WTC11 (cell line): Measurements from ENCODE around the gene EIF3I.

Experiments used
- ETV6 ChIP-seq: sonication (generic); formaldehyde crosslinking; IDR thresholded peaks from 2 replicates; pipeline ENCODE4 v1.8.1; 2022; ENCODE audit warnings: mild to moderate bottlenecking, missing genetic modification reagents
- SMAD4 ChIP-seq: sonication (generic); formaldehyde crosslinking; IDR thresholded peaks from 2 replicates; pipeline ENCODE4 v1.8.0; 2022; ENCODE audit warnings: mild to moderate bottlenecking, missing genetic modification reagents
- TCF7 ChIP-seq: sonication (generic); formaldehyde crosslinking; IDR thresholded peaks from 2 replicates; pipeline ENCODE4 v1.8.0; 2022; ENCODE audit warnings: mild to moderate bottlenecking, low read depth, missing genetic modification reagents, moderate library complexity
- TF ChIP-seq, protein P1 (sequence below): fragments of 200-600 bp; IDR thresholded peaks from 2 replicates; pipeline ENCODE4 v1.8.0; 2022; ENCODE audit warnings: antibody characterized with exemption

DNA sequence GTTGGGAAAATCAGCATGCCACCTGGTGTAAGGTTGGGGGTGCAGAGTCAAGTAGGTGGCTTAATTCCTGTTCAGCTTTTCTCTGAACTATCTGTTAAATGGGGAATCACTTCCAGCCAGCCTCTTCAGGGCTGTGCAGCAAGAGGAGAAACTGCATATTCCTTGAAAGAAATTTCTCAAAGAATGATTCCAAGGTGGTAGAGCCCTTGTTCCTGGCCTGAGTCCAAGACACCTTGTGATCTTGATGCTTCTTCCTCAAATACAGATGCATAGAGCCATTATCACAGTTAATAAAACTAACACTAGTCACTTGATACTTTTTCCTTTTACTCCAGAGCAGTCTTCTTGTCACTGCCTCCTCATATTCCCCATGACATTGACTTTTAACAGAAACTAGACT is 37.6 kb upstream of the EIF3I start:
- TF ChIP-seq, protein P1, sequence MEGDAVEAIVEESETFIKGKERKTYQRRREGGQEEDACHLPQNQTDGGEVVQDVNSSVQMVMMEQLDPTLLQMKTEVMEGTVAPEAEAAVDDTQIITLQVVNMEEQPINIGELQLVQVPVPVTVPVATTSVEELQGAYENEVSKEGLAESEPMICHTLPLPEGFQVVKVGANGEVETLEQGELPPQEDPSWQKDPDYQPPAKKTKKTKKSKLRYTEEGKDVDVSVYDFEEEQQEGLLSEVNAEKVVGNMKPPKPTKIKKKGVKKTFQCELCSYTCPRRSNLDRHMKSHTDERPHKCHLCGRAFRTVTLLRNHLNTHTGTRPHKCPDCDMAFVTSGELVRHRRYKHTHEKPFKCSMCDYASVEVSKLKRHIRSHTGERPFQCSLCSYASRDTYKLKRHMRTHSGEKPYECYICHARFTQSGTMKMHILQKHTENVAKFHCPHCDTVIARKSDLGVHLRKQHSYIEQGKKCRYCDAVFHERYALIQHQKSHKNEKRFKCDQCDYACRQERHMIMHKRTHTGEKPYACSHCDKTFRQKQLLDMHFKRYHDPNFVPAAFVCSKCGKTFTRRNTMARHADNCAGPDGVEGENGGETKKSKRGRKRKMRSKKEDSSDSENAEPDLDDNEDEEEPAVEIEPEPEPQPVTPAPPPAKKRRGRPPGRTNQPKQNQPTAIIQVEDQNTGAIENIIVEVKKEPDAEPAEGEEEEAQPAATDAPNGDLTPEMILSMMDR = no peak
- no peak for TF ChIP-seq TCF7 (CRISPR knock-in tag)
- no peak for TF ChIP-seq ETV6
- TF ChIP-seq SMAD4 (CRISPR knock-in tag) = no peak
